HFFc6 (cell line): ENCODE data around the gene NEGR1. TPM values are rescaled to one million over a fixed set of nuclear protein-coding genes. Genes with fewer than 3 reads are reported as not detected.

Source experiments
- DNase-seq: peaks from one replicate; pipeline ENCODE4 v3.0.0-alpha.2; 2018
- H3K27ac Mint-ChIP-seq: 2 replicates; pipeline ENCODE4 v1.8.0; 2020; ENCODE audit warnings: mild to moderate bottlenecking, mixed read lengths
- H3K27me3 Mint-ChIP-seq: 2 replicates; pipeline ENCODE4 v1.8.0; 2021; ENCODE audit warnings: mild to moderate bottlenecking, moderate library complexity, mixed read lengths; ENCODE audit not compliant: insufficient read depth
- H3K36me3 Mint-ChIP-seq: 2 replicates; pipeline ENCODE4 v1.8.0; 2021; ENCODE audit warnings: low read depth, mixed read lengths
- H3K4me1 Mint-ChIP-seq: 2 replicates; pipeline ENCODE4 v1.8.0; 2020; ENCODE audit warnings: low read depth, mixed read lengths
- H3K4me3 Mint-ChIP-seq: 2 replicates; pipeline ENCODE4 v1.8.0; 2020; ENCODE audit warnings: mild to moderate bottlenecking, moderate library complexity, mixed read lengths
- H3K9me3 Mint-ChIP-seq: 2 replicates; pipeline ENCODE4 v1.8.0; 2020; ENCODE audit warnings: mild to moderate bottlenecking, mixed read lengths
- total RNA-seq, 6 experiments: library from RNA; stranded (reverse); fragmentation: NEBNext Ultra II Directional; extraction: Animal tissue kit (Norgen Biotek cat#: 25700); gene quantifications; 2 replicates in 1 of 6; 3 replicates in 5 of 6; pipeline ENCODE4 v1.2.3, GENCODE V29; 2021
- TF ChIP-seq, protein P1 (sequence below): fragments of 200-600 bp; sonication (generic); IDR thresholded peaks from 2 replicates; pipeline ENCODE4 v1.5.0; 2021; ENCODE audit warnings: antibody characterized with exemption, mild to moderate bottlenecking

The NEGR1 gene
- total RNA-seq, 6 experiments from 2014 or later: 52.8 to 67.6 (median 64.6) TPM

DNA sequence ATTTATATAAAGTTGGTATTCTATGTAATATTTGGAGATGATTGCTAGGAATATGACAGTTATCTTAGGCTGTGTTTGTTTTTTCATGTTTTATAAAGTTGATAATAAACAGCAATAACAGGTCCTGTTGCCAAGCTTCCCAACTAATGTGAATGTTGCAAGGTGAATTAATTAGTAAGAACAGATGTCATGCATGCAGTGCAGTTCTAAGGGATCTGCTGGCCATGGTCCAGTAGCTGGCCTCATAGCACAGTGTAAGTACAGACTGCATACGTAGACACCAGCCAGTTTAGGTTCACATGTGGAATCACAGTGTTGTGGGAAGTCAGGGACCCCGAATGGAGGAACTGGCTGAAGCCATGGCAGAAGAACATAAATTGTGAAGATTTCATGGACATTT lies 478.2 kb downstream of the NEGR1 start:
- TF ChIP-seq, protein P1, sequence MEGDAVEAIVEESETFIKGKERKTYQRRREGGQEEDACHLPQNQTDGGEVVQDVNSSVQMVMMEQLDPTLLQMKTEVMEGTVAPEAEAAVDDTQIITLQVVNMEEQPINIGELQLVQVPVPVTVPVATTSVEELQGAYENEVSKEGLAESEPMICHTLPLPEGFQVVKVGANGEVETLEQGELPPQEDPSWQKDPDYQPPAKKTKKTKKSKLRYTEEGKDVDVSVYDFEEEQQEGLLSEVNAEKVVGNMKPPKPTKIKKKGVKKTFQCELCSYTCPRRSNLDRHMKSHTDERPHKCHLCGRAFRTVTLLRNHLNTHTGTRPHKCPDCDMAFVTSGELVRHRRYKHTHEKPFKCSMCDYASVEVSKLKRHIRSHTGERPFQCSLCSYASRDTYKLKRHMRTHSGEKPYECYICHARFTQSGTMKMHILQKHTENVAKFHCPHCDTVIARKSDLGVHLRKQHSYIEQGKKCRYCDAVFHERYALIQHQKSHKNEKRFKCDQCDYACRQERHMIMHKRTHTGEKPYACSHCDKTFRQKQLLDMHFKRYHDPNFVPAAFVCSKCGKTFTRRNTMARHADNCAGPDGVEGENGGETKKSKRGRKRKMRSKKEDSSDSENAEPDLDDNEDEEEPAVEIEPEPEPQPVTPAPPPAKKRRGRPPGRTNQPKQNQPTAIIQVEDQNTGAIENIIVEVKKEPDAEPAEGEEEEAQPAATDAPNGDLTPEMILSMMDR: no peak
- no peaks in the 10 kb centered on the region for H3K9me3 Mint-ChIP-seq
- no peak overlapping the region for H3K4me3 Mint-ChIP-seq

DNA sequence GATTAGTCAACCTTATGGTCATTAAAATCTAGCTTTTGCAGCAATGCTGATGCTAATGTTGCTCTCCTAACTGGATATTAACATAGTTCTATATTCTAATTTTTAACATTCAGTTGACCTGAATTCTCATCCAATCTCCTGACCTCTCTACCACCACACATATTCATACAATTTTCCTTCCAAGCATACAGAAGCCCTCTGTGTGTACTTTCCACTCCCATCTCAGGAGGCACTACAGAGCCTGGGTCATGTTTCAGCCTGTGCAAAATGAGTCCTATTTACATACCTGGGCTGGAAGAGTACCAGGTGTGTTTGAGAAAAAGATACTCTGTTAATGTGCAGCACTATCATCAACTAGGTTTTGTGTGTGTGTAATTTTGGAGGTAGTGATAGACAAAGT lies 486.3 kb downstream of the NEGR1 start:
- H3K36me3 Mint-ChIP-seq: no peaks in the 10 kb centered on the region
- TF ChIP-seq, protein P1: no peak
- no peaks in the 10 kb centered on the region for H3K9me3 Mint-ChIP-seq
- peaks cover under 1% of the 10 kb centered on the region; the same call in 1 of the 2 replicates for H3K4me1 Mint-ChIP-seq
- H3K27me3 Mint-ChIP-seq: no peaks in the 10 kb centered on the region
- H3K27ac Mint-ChIP-seq: no peak overlapping the region
- DNase-seq: no peak
- H3K4me3 Mint-ChIP-seq: no peak overlapping the region

More for the DNA sequence above, 478.2 kb downstream of the NEGR1 start:
- DNase-seq: no peak
- Mint-ChIP-seq H3K4me1 (no peaks in the 10 kb centered on the region), H3K27me3 (peaks cover 2% of the 10 kb centered on the region; the same call in 1 of the 2 replicates), H3K27ac (no peak overlapping the region), H3K36me3 (no peaks in the 10 kb centered on the region)

DNA sequence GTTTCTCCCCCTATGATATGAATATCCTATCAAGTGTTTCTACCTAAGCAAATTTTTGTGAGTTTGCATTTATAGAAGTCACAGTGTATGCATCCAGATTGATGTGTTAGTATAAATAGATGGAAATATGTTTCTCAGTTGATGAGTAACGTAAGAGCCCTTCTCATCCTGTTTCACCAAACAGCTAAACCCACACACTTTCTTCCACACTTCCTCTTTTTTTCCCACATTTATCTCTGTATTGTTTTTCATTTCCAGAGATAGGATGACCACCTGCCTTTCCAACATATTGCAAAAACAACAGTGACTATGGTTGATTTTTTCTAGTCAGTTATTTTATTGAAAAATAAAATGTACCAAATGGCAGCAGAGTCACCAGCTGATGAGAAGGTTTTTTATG lies 490.1 kb downstream of the NEGR1 start:
- Mint-ChIP-seq H3K27ac (no peak overlapping the region), H3K9me3 (no peaks in the 10 kb centered on the region), H3K27me3 (no peaks in the 10 kb centered on the region), H3K4me1 (peaks cover 12% of the 10 kb centered on the region), H3K4me3 (no peak overlapping the region), H3K36me3 (no peaks in the 10 kb centered on the region)
- DNase-seq: no peak
- TF ChIP-seq, protein P1: no peak

DNA sequence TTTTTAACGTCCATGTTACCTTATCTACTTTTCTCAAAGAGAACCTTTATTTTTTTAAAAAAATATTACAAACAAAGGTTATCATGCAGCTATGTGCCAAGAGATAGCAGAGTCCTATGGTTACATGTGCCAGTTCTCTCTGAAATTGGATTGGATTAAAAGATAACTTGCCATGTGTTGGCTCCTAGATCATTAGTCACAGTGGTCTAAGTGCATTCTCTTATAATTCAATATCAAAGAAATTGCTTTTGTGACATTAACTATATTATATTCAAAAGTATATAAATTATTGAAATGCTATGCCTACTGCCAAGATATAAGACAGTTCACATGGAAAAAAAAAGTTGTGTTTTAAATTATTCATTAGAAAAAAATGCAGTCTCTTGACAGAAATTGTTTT lies 494.2 kb downstream of the NEGR1 start:
- TF ChIP-seq, protein P1: no peak
- no peak overlapping the region for H3K27ac Mint-ChIP-seq
- H3K27me3 Mint-ChIP-seq: no peaks in the 10 kb centered on the region; the same call in 1 of the 2 replicates
- H3K4me3 Mint-ChIP-seq: no peak overlapping the region
- no peaks in the 10 kb centered on the region for H3K9me3 Mint-ChIP-seq
- peaks cover 17% of the 10 kb centered on the region for H3K4me1 Mint-ChIP-seq
- no peaks in the 10 kb centered on the region for H3K36me3 Mint-ChIP-seq
- DNase-seq: no peak

- no peaks in the 10 kb centered on the region; the same call in 1 of the 2 replicates for H3K27me3 Mint-ChIP-seq
- H3K27ac Mint-ChIP-seq: no peak overlapping the region
- H3K36me3 Mint-ChIP-seq: no peaks in the 10 kb centered on the region
- no peaks in the 10 kb centered on the region for H3K9me3 Mint-ChIP-seq
- no peak for DNase-seq
- TF ChIP-seq, protein P1: no peak
- no peak overlapping the region for H3K4me3 Mint-ChIP-seq
- H3K4me1 Mint-ChIP-seq: peaks cover 17% of the 10 kb centered on the region
Measured at GRCh38 chr1:71787699-71788098, 494.6 kb downstream of the NEGR1 start.

GRCh38 chr1:71786218-71786617 lies 496.1 kb downstream of the NEGR1 start:
- no peaks in the 10 kb centered on the region for H3K36me3 Mint-ChIP-seq
- DNase-seq: no peak
- no peaks in the 10 kb centered on the region for H3K9me3 Mint-ChIP-seq
- no peak overlapping the region for H3K4me3 Mint-ChIP-seq
- peaks cover 17% of the 10 kb centered on the region for H3K4me1 Mint-ChIP-seq
- H3K27me3 Mint-ChIP-seq: no peaks in the 10 kb centered on the region; the same call in 1 of the 2 replicates
- no peak overlapping the region for H3K27ac Mint-ChIP-seq
- TF ChIP-seq, protein P1: no peak
